Measurements from ENCODE around the gene KCP. TPM values are rescaled to one million over a fixed set of nuclear protein-coding genes. Genes with fewer than 3 reads are reported as not detected.
A peak's percentile ranks its signal among the peaks of the same experiment; 100 is the strongest.

KCP gene
- total RNA-seq, 1 experiment from 2014 or later = 2.7 TPM

- TF ChIP-seq E2F5 (CRISPR knock-in tag; IDR thresholded peaks at IDR 0.05) (no peak), AR (CRISPR knock-in tag; IDR thresholded peaks at IDR 0.05) (no peak), ATF6 (CRISPR knock-in tag; IDR thresholded peaks at IDR 0.05) (no peak), HMGA2 (CRISPR knock-in tag; IDR thresholded peaks at IDR 0.05) (no peak), NFYB (CRISPR knock-in tag; conservative IDR thresholded peaks at IDR 0.05; ENCODE audit: low read depth) (no peak), SMAD4 (CRISPR knock-in tag; IDR thresholded peaks at IDR 0.05) (no peak), ZNF138 (CRISPR knock-in tag; conservative IDR thresholded peaks at IDR 0.05) (no peak), ZNF423 (CRISPR knock-in tag; IDR thresholded peaks at IDR 0.05) (0 out of 2 replicates have a peak, but pooled peaks have one; percentile 40), ZNF121 (CRISPR knock-in tag; IDR thresholded peaks at IDR 0.05) (no peak), PRRX2 (CRISPR knock-in tag; IDR thresholded peaks at IDR 0.05) (no peak), TEAD1 (CRISPR knock-in tag; IDR thresholded peaks at IDR 0.05) (no peak), MAX (CRISPR knock-in tag; IDR thresholded peaks at IDR 0.05) (peak; percentile 73), IRF2 (CRISPR knock-in tag; IDR thresholded peaks at IDR 0.05; ENCODE audit: borderline replicate concordance, low read depth) (no peak), ZNF416 (CRISPR knock-in tag; IDR thresholded peaks at IDR 0.05) (no peak), HMGXB4 (CRISPR knock-in tag; IDR thresholded peaks at IDR 0.05) (peak; percentile 51; the same call in 1 of the 2 replicates)
- TF ChIP-seq, protein P1, sequence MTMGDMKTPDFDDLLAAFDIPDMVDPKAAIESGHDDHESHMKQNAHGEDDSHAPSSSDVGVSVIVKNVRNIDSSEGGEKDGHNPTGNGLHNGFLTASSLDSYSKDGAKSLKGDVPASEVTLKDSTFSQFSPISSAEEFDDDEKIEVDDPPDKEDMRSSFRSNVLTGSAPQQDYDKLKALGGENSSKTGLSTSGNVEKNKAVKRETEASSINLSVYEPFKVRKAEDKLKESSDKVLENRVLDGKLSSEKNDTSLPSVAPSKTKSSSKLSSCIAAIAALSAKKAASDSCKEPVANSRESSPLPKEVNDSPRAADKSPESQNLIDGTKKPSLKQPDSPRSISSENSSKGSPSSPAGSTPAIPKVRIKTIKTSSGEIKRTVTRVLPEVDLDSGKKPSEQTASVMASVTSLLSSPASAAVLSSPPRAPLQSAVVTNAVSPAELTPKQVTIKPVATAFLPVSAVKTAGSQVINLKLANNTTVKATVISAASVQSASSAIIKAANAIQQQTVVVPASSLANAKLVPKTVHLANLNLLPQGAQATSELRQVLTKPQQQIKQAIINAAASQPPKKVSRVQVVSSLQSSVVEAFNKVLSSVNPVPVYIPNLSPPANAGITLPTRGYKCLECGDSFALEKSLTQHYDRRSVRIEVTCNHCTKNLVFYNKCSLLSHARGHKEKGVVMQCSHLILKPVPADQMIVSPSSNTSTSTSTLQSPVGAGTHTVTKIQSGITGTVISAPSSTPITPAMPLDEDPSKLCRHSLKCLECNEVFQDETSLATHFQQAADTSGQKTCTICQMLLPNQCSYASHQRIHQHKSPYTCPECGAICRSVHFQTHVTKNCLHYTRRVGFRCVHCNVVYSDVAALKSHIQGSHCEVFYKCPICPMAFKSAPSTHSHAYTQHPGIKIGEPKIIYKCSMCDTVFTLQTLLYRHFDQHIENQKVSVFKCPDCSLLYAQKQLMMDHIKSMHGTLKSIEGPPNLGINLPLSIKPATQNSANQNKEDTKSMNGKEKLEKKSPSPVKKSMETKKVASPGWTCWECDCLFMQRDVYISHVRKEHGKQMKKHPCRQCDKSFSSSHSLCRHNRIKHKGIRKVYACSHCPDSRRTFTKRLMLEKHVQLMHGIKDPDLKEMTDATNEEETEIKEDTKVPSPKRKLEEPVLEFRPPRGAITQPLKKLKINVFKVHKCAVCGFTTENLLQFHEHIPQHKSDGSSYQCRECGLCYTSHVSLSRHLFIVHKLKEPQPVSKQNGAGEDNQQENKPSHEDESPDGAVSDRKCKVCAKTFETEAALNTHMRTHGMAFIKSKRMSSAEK (CRISPR knock-in tag; IDR thresholded peaks at IDR 0.05; ENCODE audit: borderline replicate concordance) = no peak
- TF ChIP-seq, protein P2, sequence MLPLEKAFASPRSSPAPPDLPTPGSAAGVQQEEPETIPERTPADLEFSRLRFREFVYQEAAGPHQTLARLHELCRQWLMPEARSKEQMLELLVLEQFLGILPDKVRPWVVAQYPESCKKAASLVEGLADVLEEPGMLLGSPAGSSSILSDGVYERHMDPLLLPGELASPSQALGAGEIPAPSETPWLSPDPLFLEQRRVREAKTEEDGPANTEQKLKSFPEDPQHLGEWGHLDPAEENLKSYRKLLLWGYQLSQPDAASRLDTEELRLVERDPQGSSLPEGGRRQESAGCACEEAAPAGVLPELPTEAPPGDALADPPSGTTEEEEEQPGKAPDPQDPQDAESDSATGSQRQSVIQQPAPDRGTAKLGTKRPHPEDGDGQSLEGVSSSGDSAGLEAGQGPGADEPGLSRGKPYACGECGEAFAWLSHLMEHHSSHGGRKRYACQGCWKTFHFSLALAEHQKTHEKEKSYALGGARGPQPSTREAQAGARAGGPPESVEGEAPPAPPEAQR (CRISPR knock-in tag; IDR thresholded peaks at IDR 0.05) = no peak
These were observed 78.3 kb downstream of the KCP start (continued) for GRCh38 chr7:128831994-128832879.
